Measurements from ENCODE around the gene BCAR3.

Gene BCAR3

DNA sequence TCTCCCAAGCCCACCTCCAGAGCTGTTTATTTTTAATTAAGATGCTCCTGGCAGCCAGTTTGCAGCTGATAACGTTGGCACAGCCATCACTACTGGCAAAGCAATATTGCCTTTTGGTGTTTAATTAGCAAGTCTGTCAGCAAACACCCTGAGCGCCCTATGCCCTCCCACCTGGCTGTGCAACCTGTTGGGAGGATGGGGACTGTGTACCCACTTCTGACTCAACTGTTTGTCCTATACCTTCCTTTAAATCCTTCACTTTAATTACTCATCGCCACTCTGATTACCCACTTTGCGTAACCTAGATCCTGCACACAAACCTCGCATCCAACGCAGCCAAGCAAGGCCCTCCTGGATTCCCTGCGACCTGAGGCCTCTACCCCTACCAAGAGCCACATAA is 67.1 kb downstream of the BCAR3 start:
- FAIRE-seq = no peak

DNA sequence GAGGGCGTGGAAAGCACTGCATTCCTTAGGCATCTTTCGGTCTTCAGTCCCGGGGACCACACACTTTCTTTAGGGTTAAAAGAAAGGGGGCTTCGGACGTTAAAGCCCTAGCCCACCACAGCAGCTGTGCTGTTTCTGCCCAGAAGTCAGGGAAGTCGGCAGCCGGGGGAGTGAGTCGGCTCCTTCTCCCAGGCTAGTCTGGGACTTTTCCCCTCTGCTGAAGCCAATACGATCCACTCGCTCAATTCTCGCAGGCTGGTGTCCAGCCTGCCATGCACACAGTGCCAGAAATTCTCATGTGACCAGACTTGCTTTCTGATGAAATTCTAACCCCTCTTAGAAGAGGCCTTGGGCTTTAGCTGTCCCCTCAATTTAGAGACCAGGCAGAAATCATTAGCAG is 67.7 kb downstream of the BCAR3 start:
- no peak for FAIRE-seq

DNA sequence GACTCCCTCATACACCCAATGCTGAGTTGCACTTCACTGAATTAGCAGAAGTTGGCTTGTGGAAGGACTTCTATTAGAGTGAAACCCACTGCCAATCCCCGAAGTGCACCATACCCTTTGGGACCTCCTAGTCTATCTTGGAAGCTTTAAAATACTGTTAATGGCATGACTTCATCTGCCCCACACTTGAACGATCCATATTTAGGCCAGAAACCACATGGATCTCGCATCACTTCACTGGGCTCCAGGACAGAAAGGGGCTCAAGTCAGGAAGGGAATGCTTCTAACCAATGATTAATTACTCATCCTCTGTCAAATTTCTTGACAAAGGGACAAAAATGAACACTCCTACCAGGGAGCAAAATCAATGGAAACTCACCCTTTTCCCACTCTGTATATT is 69.1 kb downstream of the BCAR3 start:
- FAIRE-seq = no peak

GRCh38 chr1:93611668-93612067 is 70.0 kb downstream of the BCAR3 start:
- no peak for FAIRE-seq

DNA sequence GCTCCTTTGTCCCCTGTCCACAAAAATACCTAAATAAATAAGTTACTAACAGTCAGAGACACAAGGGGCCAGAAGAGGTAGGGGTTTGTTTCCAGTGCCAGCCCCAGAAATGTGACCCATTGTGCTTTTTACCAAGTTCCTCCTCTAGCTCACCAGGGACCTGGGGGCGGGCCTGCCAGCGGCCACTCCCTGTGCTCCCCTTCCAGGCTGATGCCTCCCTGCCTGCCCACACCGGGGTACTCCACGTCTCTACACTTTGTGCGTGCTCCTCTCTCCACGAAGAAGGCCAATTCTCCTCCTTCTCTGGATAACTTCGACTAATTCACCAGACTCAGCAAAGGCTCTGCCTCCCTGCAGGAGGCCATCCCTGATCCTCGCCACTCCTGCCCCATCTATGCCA is 72.1 kb downstream of the BCAR3 start:
- no peak for FAIRE-seq

DNA sequence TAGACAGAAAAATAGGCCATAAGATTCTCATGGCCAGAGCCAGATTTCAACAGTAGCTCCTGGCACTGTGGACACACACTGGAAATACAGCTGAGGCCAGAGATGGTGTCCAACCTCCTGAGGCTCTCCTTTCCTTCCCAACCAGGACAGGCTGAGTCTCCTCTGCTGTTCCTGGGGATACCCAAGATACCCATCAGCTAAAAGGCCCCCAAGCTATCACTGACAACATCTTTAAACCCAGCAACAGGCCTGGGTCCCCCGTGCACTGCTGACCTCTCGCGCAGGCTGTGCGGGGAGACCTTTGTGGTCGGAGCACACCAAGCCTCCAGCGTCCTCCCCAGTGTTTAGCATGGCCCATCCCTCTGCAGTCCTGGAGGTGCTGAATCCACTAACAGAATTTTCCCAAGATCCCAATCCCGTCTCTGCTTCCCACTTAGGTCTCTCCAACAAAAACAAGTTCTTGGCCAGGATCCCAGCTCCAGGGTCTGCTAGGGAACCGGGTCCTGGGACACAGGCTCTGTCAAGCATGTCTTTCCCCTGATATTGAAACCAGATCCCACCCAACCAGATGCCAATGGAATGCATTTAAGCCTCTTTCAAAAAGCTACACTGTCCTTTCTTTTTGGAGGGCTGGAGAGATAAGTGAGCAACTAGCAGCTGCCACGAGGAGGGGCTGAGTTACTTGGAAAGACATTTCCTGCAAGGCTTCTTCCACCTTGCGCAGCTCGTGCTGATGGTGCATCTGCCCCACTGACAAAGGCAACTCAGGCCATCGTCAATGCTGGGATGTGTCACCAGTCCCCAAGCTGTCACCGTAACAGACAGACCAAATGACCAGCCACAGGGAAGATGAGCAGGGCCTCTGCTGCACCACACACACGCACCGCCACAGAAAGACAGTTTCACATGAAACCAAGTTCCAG is 73.2 kb downstream of the BCAR3 start:
- FAIRE-seq = no peak

DNA sequence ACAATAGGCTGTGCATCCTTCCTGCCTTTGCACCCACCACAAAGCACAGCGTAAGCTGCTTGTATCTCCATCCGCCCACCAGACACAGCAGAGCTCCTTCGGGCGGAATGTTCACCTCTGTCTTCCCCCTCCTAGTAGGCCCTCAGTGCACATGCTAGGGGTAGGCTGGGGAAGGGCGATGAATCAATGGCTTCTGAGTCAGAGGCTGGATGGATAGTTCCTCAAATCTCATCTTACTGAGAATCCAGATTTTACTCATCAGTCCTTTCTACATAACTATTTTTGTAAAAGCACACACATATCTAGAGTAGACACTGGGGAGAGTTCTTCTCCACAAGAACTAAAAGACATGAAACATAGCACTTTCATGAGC is 73.8 kb downstream of the BCAR3 start:
- no peak for FAIRE-seq

- FAIRE-seq = no peak
Measured at GRCh38 chr1:93605812-93606512, 75.7 kb downstream of the BCAR3 start.

GRCh38 chr1:93605026-93605568 is 76.5 kb downstream of the BCAR3 start:
- no peak for FAIRE-seq

DNA sequence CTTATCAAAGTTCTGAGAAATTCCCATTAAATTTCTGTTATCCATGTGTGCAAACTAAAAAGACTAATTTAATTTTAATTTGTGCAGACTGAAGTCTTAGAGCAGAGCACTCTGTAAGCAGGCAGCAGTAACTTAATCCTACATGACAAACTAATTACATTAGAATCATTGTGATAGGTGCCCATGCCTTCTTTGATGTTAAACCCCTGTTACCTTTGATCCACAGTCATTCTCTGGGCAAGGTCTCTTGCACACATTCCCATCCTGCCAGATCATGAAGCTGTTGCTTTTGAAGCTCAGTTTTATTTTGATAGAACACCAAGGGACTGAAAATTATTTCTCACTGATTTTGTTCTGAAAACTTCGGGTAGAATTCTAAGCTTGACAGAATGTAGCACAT is 77.2 kb downstream of the BCAR3 start:
- FAIRE-seq = no peak

- no peak for FAIRE-seq
Measured at GRCh38 chr1:93603601-93604000, 78.0 kb downstream of the BCAR3 start.

- FAIRE-seq = no peak
Measured at GRCh38 chr1:93603106-93603505, 78.5 kb downstream of the BCAR3 start.

GRCh38 chr1:93602101-93602500 is 79.5 kb downstream of the BCAR3 start:
- FAIRE-seq = no peak

GRCh38 chr1:93601686-93602085 is 80.0 kb downstream of the BCAR3 start:
- FAIRE-seq = no peak

GRCh38 chr1:93600663-93601062 is 81.0 kb downstream of the BCAR3 start:
- no peak for FAIRE-seq

DNA sequence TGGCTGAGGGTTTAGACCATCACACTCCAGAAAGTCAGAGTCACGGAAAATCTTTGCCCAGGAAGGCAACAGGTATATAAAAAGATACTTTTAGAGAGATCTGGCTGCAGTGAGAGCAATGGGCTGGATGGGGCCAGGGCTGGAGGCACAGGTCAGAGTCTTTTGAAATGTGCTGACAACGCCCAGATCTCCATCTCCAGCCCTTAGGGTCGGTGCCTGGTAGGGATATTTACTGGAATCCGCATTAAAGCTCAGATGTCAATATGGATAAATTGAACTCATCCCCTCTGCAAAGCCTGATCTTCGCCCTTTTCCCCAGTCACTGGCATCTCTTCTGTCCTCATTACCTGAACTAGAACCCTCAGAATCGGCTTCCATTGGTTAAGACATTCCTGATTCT is 82.2 kb downstream of the BCAR3 start:
- no peak for FAIRE-seq

DNA sequence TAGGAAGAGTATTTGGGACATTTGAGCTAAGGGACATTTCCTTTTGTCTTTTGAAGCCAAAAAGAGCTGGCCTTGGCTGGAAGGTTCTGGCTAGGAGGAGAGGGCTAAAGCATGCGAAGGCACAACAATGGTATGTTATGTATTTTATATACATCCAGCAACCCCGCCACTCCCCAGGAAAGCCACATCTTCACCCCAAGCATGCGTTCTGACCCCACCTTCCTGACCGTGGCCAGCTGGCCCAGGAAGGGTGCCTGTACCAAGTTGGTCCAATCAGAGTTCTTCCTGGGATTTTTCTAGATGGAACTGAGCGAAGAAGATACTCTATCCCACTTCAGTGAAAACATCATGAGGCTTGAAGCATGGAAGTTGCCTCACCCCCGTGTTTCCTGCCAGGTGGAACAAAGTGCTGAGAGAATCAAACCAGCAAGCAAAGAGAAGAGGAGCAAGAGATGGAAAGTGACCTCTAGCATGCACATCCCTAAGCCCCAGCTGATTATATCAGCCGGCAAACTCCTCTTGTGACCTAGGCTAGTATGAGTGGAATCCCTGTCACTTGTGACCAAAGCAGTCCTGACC is 82.7 kb downstream of the BCAR3 start:
- FAIRE-seq = no peak

DNA sequence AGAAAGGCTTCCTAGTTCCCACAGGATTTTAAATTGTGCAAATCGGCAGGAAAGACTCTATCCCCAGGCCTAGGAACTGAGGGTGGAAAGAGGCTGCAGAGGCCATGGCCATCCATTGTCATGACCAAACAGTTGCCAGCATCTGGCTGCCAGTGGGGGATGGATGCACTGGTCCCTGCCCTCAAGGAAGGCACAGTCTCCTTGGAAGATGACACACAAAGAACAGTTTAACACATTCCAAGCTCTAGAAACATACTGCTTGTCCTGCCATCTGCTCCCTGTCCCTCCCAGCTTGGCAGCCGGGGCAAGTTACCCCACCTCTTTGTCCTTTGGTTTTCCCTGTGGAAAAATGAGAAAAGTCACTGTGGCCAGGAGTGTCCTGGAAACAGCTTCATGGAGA is 83.2 kb downstream of the BCAR3 start:
- FAIRE-seq = no peak

DNA sequence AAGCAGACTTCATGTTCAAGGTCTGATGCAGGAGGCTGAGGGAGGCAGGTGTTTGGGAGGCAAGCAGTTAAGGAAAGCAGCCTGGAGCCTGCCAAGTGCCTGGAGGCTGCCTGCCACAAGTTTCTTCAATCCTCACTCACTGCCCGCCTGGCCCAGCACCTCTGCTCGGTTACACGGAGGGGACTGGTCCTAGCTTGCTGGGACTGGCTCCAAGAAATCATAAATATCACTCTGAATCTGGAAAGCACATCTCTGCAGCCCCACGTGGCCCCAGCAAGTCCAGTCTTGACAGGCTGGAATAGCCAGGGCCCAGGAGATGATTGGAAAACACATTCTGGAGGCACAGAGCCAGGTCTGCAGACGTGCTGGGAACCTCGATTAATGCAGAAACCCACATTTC is 83.9 kb downstream of the BCAR3 start:
- FAIRE-seq = no peak

DNA sequence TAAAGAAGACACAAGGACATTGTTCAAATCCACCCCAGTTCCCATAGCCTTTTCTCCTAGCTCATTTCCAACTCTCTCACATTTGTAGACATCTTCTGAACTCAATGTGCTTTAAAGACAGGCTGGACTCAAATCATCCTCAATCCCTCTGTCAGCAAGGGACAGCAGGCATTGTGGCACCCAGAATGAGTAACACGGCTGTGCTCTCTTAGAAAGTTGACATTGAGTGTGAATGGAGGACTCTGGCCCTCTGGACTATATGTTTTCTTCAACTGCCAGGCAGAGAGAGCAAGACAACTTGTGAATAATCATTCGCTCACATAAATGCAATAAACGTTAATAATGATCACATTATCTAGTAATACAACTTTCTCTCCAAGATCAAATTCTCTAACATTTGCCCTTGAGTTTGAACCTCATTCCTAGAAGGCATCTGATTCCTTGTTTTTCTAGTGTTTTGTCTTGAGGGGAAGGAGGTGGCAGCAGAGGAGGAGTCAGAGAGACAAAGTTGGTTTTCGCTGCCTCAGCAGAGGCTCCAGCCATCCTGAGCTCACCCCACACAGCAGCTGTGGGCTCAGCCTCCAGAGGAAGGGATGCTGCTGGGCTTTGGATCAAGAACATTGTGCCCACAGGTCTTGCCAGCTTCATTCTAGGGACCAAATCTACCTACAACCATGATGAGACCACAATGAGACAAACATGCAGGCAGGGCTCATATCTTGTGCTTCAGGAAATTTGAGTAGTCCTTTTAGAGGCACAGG is 85.1 kb downstream of the BCAR3 start:
- FAIRE-seq = no peak

DNA sequence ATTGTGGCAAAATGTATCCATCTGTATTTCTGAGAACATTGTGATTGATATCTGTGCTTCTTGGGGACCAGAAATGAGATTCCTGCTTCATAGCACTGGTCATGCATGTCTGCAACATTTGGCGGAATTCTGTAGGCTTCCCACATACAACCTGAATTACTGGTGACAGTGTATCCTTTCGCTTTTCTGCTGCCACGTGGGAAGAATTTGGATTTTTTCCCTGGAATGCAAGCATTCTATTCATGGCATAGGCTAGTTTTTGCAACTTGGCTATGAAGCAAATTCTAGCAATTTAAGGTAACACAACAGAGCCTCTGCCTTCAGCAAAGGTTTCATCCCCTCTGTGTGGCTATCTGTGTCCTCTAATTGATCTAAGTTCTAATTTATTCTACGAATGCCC is 85.9 kb downstream of the BCAR3 start:
- no peak for FAIRE-seq

GRCh38 chr1:93595266-93595665 is 86.4 kb downstream of the BCAR3 start:
- FAIRE-seq = no peak

GRCh38 chr1:93594603-93594880 is 87.1 kb downstream of the BCAR3 start:
- no peak for FAIRE-seq

Measured in colon (tissue), 2 donors.